ENCODE data around the gene PRICKLE1.
A peak's percentile ranks its signal among the peaks of the same experiment; 100 is the strongest.

The PRICKLE1 gene

GRCh38 chr12:42504049-42504448, 85.5 kb downstream of the PRICKLE1 start:
- peak; percentile 28 to 45 for DNase-seq (ENCODE audit: low read depth in 2 of 2)
- H3K4me3 ChIP-seq (replicated peaks in 1 of 2; ENCODE audit: low read depth in 2 of 2, low read length in 2 of 2) = no peak overlapping the region
- TF ChIP-seq, protein P1, sequence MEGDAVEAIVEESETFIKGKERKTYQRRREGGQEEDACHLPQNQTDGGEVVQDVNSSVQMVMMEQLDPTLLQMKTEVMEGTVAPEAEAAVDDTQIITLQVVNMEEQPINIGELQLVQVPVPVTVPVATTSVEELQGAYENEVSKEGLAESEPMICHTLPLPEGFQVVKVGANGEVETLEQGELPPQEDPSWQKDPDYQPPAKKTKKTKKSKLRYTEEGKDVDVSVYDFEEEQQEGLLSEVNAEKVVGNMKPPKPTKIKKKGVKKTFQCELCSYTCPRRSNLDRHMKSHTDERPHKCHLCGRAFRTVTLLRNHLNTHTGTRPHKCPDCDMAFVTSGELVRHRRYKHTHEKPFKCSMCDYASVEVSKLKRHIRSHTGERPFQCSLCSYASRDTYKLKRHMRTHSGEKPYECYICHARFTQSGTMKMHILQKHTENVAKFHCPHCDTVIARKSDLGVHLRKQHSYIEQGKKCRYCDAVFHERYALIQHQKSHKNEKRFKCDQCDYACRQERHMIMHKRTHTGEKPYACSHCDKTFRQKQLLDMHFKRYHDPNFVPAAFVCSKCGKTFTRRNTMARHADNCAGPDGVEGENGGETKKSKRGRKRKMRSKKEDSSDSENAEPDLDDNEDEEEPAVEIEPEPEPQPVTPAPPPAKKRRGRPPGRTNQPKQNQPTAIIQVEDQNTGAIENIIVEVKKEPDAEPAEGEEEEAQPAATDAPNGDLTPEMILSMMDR (IDR thresholded peaks at IDR 0.05; ENCODE audit: low read depth, low read length) = no peak

DNA sequence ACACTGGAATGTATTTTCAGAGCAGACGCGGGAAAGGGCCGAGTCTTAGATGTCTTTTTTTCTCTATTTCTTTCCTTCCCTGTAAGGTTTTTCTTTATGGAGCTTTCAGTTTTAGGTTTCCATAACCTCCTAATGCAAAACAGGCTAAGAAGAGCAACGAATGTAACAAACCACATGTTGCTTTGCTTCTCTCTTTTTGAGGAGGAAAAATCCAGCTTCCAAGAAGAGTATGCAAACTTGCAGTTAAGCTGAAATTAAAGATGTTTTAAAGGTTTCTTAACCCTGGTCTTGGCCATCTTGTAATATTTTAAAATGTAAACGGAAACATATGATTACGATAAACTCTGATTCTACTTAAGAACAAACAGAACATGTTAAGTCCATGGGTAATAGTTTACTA, 86.9 kb downstream of the PRICKLE1 start:
- TF ChIP-seq, protein P1 (IDR thresholded peaks at IDR 0.05; ENCODE audit: low read depth, low read length) = no peak
- no peak overlapping the region for H3K4me3 ChIP-seq (replicated peaks in 1 of 2; ENCODE audit: low read depth in 2 of 2, low read length in 2 of 2)
- no peak for DNase-seq (ENCODE audit: low read depth in 2 of 2)

GRCh38 chr12:42498549-42499247, 90.8 kb downstream of the PRICKLE1 start:
- TF ChIP-seq, protein P1 (IDR thresholded peaks at IDR 0.05; ENCODE audit: low read depth, low read length) = no peak
- peak in 1 of 2 donors; percentile 28 for DNase-seq (ENCODE audit: low read depth in 2 of 2)

GRCh38 chr12:42496886-42497285, 92.7 kb downstream of the PRICKLE1 start:
- DNase-seq (ENCODE audit: low read depth in 2 of 2) = no peak
- TF ChIP-seq, protein P1 (IDR thresholded peaks at IDR 0.05; ENCODE audit: low read depth, low read length) = no peak
- no peak overlapping the region for H3K4me3 ChIP-seq (replicated peaks in 1 of 2; ENCODE audit: low read depth in 2 of 2, low read length in 2 of 2)

More at GRCh38 chr12:42498549-42499247, 90.8 kb downstream of the PRICKLE1 start:
- no peak overlapping the region for H3K4me3 ChIP-seq (replicated peaks in 1 of 2; ENCODE audit: low read depth in 2 of 2, low read length in 2 of 2)

GRCh38 chr12:42495244-42495643, 94.3 kb downstream of the PRICKLE1 start:
- no peak overlapping the region for H3K4me3 ChIP-seq (replicated peaks in 1 of 2; ENCODE audit: low read depth in 2 of 2, low read length in 2 of 2)
- TF ChIP-seq, protein P1 (IDR thresholded peaks at IDR 0.05; ENCODE audit: low read depth, low read length) = no peak
- no peak for DNase-seq (ENCODE audit: low read depth in 2 of 2)

DNA sequence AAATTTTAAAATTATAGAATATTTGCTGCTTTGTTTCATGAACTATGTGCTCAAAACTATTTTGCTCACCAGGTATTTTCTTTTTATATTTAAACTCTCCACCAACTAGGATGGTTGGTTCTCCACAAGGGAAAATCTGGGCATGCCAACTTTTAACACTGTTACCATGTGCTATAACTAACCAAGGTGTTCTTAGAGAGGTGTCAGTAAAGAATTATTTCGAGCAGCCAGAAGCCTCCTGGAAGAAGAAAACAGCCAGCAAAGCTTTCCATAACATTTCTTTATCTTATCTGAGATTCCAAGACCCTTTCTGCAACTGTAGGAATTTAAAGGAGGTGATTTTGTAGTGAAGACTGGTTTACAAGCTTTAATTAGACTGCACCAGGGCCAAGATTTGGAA, 97.3 kb downstream of the PRICKLE1 start:
- TF ChIP-seq, protein P1 (IDR thresholded peaks at IDR 0.05; ENCODE audit: low read depth, low read length) = no peak
- H3K4me3 ChIP-seq (replicated peaks in 1 of 2; ENCODE audit: low read depth in 2 of 2, low read length in 2 of 2) = no peak overlapping the region
- DNase-seq (ENCODE audit: low read depth in 2 of 2) = no peak
